HG03442 (cell line): Measurements from ENCODE around the gene EMX1.

Experiments used
- ATAC-seq: cut with Tn5 transposase; IDR thresholded peaks from one replicate; pipeline ENCODE4 v1.9.1; 2021; ENCODE audit warnings: mild to moderate bottlenecking, moderate library complexity; ENCODE audit not compliant: unreplicated experiment

The EMX1 gene

DNA sequence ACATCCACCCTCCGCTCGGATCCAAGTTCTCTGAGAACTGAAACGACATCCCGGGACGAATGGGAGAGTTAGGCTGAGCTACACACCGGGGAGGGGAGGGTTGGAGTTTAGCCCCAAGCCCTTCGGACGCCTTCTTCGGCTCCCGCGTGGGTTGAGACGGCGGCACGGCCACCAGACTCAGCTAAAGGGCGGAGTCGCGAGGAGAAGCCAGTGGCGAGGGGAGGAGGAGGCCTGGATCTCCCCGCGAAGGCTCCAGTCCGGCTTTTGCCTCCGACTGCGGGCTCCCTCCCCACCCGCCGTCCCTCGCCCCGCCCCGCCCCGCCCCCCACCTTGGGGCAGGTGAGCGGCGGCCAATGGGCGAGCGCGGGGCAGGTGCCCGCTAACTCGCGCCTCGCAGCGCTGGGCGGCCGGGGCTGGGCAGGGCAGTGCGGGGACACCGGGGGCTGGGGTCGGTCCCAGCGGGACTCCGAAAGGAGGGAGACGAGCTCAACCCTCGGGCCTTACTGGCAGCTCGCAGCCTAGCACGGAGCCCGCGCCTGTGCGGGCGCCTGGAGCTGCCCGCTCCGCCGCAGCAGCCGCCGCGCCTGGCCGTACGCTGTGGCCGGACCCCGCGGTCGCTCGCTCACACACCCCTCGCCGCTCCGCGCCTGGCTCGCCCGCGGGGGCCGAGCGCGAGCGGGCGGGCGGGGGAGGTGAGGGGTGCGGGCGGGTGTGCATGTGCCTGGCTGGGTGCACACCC is at the start of gene EMX1:
TSS of gene EMX1 (plus strand) at position 382 of the 739 bp plus-strand sequence. CDS start at position 716, 334 bp downstream.
- ATAC-seq: peak; percentile 46

DNA sequence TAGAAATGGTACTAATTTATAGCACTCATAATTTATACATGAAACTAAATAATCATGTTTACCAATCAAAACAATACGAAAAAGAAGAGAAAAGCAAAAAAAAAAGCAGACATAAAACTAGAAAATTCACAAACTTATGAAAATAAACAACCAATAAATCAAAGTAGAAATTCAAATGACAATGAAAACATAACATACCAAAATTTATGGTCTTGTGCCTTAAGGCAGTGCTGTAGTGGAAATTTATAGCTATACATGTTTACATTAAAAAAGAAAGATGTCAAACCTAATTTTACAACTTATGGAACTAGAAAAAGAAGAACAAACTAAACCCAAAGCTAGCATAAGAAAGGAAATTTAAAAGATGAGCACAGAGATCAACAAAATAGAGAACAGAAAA is 46.3 kb upstream of the EMX1 start:
- no peak for ATAC-seq

DNA sequence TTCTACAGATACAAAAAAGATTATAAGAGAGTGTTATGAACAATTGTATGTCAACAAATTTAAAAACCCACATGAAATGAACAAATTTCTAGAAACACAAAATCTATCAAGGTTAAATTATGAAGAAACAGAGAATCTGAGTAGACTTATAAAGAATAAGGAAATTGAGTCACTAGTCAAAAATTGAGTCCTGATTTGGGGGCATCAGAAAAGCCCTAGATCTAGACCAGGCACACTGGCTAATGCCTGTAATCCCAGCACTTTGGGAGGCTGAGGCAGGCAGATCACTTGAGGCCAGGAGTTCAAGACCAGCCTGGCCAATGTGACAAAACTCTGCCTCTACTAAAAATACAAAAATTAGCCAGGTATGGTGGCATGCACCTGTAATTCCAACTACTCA is 45.4 kb upstream of the EMX1 start:
- ATAC-seq: no peak

DNA sequence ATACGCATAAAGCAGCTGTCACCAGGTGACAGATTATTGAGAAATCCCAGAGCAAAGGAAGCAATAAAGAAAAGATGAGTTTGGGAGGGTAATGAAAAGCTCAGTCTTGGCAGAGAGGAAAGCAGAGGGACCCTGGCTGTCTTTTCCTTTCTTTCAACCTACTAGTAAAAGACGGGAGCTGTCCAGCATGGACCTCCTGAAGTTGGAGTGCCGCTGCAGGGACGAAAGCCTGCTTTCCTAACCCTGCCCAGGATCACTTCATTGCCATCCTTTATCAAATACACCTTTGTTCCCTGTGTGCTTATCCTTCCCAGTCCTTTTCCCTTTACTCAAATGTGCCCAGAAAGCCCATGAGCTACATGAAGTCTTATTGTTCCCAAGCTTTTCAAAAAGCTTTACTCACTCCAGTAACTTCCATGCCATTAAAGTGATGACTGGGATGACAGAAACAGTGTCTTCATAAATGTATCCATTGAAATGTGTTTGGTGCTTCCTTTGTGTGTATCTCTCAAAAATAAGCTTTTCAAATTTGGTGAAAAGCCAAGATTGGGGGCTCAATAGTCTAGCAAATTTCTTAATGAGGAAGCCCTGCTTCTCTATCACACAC is 33.9 kb upstream of the EMX1 start:
- no peak for ATAC-seq

DNA sequence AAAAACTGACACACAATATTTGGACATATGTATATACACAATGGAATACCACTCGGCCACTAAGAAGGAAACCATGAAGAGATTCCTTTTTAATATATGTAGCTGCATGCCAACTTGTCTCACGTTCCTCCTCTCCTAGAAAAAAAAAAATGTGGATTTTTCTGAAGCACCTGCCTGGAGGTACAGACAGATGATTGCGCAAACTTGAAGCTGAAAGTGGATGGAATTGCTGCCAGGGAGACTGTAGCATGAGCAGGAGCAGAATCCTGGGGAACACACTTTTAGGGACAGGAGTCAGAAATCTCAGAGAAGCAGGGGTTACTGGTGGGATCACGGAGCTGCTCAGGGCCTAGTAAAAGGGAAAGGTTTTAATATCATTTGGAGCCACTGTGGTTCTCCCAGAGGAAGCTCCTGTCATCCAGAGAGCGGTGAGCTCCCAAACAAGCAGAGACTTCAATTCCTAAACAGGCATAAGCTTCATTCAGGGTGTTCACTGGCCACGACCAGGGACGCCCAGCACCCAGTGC is 30.8 kb upstream of the EMX1 start:
- ATAC-seq: no peak

DNA sequence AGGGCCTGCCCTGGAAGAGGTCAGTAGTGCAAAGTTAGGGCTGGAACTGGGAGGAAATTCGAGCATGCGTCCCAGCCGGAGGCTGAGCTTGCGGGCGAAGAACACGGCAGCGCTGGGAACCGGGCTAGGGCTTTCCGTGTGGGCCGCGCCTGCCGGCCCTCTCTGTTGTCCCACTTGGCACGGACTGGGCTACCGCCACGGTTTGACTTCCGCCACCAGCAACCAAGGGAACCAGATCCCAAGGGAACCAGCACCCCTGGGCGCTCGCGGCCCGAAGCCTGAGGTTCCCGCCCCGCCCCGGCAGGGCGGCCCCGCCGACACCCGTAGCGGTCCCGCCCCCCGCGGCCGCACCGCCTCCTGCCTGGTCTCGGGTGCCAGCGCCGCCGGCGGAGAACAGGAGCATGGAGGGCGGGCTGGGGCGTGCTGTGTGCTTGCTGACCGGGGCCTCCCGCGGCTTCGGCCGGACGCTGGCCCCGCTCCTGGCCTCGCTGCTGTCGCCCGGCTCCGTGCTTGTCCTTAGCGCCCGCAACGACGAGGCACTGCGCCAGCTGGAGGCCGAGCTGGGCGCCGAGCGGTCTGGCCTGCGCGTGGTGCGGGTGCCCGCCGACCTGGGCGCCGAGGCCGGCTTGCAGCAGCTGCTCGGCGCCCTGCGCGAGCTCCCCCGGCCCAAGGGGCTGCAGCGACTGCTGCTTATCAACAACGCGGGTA is 30.1 kb upstream of the EMX1 start, which contains the start of gene SPR:
TSS of gene SPR (plus strand) at position 377 of the 708 bp plus-strand sequence. CDS start at position 402, 25 bp downstream.
- peak; percentile 89 for ATAC-seq

DNA sequence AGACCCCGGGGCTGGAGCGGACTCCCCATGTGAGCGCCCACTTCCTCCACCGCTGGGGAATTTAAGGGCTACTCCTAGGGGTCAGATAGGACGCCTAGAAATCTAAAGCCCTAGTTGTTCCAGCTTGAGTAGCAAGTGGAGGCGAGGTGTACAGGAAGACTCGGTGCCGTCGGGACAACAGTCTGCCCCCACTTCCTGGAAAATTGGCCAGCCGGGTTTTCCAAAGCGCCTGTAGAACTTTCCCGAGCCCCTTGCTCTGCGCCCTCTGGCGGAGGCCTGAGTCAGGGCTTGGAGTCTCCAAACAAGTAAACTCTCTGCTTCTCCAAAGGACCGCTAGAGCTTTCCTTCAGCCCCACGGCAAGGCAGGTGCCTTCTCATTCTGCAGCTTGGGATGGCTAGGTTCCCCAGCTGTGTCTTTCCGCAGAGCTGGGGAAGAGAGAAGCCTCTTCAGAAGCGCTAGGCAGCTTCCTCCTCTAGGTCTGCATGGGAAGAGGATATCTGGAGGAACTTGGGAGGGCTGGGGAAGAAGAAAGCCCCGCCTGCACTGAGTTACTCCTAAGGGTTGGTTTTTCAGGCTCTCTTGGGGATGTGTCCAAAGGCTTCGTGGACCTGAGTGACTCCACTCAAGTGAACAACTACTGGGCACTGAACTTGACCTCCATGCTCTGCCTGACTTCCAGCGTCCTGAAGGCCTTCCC is 29.4 kb upstream of the EMX1 start:
- peak; percentile 36 for ATAC-seq

DNA sequence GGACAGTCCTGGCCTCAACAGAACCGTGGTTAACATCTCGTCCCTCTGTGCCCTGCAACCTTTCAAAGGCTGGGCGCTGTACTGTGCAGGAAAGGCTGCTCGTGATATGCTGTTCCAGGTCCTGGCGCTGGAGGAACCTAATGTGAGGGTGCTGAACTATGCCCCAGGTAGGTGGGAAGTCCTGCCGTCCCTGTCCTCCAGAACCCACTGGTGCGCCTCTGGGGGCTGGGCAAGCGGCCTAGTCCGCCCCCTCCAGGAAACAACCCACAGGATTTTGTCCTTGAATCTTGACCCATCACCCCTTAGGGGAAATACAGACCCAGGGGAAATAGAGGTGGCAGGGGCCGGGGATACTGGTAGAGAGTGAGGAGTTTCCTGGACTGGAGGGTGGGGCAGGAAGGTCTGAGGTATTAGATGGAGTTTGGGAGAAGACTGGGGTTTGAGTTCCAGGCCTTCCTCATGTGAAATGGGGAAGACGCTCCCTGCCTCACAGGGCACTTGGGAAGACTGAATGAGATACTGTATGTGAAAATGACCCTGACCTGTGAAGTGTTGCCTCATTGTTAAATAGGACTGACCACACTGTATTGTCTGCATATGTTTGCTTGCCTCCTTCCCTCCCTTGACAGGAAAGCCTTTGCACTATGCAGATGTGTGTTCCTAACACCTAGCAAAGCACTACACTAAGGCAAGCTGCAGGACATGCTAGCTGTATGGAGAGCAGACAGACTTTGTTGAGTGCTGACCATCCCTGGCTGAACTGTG is 28.7 kb upstream of the EMX1 start:
- ATAC-seq: no peak

DNA sequence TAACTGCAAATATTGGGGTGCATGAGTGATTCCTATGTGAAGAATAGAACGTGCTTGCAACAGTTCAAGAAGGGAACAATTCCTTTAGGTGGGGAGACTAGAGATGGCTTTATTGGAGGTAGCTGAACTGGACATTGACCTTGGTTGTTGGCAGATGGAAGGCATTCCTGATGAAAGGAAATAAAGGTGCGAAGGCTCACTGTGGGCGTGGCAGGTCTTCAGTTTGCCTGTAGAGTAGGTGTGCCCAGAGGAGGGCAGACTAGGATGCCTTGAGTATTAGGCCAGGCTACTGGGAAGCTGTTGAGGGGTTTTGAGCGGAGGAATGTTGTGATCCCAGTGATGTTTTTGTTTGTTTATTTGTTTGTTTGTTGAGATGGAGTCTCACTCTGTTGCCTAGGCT is 27.3 kb upstream of the EMX1 start:
- no peak for ATAC-seq

DNA sequence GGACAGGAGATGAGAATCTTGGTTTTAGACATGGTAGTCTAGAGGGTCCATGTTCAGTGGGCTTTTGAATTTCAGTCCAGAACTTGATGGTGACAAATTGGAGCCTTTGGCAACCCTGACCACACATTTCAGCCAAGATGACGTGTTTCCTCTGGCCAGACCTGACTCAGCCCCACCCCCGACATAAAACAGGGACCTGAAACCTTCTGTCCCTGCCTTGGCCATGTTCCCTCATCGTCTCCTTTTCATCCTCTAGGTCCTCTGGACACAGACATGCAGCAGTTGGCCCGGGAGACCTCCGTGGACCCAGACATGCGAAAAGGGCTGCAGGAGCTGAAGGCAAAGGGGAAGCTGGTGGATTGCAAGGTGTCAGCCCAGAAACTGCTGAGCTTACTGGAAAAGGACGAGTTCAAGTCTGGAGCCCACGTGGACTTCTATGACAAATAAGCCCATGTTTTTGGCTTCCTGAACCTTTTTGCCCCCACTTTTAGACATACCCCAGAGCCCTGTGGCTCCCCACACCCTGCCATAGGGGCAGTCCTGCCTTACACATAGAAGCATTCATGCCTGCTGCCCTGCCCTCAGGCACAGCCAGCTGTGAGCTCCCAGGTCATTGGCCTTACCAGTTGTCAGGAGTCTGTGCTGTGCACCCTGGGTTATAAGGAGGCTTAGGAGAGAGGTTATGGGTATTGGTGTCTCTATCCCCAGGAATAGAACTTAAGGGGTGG is 26.1 kb upstream of the EMX1 start:
- no peak for ATAC-seq

DNA sequence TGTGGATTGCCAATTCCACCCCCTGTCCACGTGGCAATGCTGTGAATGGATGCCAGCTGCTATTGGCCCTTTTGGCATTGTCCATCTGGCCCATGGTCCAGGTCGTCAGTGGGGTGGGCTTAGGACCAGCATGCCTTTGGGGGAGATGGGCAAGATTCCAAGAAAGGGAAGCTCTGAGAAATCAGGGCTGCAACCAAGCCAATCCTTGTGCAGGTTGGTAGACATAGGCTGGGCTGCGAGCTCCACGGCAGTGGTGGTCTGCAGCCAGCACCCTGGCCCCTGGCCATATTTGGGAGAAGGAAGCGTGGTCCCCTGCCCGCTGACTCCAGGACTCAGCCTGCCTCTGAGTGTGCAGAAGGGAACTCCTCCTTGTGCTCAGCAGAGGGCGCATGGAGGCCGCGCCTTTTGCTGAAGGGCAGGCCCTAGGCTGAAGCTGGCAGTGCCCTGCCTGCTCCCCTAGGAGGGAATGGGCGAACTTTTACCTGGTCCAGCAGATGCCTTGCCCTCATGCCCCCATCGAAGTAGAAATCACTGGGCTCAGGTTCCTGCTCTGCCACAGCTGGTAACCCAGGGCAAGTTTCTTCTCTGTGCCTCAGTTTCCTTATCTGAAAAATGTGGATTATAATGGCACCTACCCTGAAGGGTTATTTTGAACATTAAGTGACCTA is 24.7 kb upstream of the EMX1 start:
- ATAC-seq: peak; percentile 47

DNA sequence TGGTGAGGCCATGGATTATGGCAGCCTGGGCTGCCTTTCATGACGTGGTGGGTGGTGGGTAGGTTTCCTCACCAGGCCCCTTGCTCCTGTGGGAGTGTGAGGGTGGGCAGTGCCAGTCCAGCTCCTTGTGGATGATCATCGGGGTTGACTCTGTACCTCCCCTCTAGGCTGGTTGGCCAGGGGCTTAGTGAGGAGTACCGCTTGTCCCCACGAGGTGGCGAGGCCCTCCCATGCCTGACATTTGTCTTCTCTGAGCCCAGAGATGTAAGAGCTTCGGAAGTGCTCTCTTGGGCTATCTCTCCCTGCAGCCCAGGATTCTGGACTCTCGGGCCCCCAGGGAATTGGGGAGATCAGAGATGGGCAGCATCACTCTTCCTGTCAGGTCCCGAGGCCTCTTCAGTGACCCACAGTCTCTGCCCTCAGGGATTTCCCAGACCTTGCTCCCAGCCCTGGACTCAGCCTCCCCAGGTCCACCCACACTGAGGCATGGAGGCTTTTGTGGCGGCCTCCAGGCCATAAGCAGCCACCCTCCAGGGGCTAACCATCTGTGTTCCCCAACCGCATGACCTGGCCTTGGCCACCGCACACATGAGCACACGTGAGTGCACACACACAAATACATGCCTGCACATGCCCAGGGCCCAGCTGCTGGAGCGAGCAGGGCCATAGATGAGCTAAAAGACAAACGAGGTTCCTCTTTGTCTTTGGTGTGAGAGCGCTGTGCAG is 23.6 kb upstream of the EMX1 start:
- ATAC-seq: peak; percentile 70

DNA sequence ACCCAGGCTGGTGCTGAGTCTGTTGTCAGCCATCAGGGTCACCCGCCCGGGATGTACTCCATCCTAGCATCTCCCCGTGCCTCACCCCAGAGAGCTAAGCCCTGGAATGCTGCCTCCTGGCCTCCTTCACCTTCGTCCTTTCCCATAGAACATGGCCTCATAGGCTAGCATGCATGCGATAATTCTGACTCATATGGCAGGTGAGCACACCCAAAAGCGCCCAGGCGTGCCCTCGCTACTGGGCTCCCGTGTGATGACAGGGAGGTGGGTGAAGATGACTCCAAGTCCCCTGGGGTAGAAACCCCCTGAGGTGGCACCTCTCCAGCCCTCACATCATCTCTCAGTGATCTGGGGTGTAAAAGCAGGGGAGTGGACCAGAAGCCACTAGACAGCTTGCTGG is 22.8 kb upstream of the EMX1 start:
- no peak for ATAC-seq

DNA sequence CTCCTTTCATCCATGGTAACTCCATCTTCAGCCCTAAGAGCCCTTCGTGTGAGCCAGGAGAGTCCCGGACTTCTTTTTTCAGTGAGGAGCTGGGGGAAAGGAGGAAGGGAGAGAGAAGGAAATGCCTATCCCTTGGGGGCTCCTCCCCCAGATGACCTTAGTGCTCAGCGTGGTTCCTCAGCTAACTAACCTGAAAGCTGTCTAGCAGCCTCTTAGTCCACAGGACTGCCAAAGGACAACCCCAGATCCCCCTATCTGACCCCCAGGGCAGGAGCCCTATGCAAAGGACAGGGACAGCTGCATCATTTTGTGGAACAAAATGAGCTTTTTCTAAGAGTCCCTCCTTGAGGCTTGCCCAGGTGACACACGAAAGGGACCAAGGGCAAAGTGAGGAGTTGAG is 22.2 kb upstream of the EMX1 start:
- ATAC-seq: no peak

DNA sequence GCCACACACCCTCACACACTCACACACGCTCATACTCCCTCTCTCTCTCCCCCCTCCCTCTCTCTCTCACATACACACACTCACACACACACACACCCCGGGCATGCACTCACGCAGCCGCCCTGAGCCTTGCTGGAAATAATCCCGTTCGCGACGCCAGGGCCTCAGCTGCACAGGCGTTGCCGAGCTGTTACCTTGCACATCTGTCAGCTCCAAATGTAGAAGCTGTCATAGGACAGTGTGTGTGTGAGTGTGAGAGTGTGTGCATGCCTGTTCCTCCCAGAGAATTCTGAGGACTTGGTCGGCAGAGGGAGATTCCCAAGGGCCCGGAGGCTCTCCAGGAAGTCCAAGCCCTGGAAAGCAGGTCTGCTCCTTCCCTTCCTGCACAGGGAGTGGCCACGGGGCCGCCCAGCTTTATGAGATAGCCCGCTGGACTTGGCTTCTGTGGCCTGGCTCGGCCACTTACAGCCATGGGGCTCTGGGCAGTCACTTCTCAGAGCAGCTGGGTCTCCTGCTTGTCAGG is 21.5 kb upstream of the EMX1 start:
- no peak for ATAC-seq

DNA sequence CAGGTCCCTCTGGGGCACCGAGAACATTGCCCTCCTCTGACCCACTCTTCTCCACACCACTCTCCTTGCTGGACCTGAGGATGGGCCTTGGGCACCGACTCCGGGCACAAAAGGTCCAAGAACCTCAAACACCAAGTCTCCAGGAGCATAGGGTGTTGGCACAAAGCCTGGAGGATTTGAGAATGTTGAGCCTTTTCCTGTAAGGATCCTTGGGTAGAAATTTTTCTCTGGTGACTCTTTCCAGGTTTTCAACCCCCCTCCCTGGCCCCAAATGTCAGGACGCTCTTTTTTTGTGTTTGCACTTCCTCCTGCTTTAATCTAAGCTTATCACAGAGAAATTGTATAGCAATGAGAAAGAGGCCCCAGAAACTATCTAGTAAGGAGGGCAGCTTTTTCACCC is 20.9 kb upstream of the EMX1 start:
- no peak for ATAC-seq

DNA sequence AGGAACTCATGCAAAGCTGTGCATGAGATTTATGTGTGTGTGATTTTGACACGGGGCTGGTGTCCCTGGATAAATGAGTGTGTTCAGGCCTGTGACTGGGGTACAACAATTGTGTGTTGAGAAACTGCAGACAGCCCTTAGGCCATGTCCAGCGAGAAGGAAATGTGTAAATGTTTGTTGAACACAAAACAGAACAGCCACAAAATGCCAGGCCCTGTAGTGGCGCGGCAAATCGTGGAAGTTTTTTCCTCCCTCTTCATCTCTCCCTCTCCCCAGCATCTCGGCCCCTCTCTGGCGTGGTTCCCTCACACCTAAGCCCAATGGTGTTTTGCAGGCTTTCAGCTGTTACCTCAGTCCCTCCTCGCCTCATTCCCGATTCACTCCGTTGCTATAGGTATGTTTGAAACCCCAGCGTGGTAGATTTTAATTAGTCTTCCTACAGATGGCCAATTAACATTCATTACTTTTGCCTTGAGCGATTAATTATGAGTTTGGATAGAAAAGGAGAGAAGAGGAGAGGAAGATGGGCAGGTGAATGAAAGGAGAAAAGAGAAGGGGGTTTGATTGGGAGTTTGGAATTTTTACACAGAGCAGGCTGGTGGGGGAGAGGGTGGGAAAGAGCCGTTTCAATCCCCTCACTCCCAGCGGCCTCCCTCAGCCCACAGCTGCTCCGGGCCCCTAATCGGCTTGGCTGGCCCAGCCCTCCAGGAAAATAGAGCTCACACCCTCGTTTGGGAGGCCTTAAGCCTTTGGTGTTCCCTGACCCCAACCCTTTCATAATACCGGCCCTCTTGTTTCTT is 19.3 kb upstream of the EMX1 start:
- ATAC-seq: no peak

DNA sequence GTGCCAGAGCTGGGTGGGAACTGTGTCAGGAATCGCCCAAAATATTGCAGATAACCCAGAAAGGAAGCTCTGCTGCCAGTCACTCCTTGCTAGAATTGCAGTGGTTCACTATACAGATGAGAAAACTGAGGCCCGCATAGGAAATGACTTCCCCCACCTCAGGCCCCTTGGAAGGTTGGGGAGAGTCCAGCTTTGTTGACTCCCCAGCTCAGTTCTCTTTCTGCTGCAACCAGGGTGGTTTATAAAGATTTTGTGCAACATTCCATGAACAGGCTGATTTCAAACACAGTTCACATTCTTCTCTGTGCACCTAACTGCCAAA is 18.8 kb upstream of the EMX1 start:
- ATAC-seq: no peak
